ENCODE measurements around the gene BICRA.

DNA sequence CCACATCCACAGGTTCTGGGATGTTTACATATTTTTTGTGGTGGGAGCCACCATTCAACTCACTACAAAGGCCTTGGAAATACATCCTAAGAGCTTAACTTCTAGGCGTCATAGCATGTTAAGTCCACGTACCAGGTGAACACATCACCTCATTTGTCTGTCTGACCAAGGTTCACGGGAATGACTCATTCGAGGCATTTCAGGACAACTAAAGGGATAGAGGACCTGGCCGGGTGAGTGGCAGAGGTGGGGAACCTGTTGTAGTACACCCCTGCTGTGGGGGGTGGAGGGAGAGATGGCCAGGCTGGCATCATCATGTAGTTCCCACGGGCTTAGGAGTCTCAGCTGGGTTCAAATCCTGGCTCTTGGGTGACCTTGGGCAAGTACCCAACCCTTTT lies 51.5 kb downstream of the BICRA start:
- TF ChIP-seq, protein P1, sequence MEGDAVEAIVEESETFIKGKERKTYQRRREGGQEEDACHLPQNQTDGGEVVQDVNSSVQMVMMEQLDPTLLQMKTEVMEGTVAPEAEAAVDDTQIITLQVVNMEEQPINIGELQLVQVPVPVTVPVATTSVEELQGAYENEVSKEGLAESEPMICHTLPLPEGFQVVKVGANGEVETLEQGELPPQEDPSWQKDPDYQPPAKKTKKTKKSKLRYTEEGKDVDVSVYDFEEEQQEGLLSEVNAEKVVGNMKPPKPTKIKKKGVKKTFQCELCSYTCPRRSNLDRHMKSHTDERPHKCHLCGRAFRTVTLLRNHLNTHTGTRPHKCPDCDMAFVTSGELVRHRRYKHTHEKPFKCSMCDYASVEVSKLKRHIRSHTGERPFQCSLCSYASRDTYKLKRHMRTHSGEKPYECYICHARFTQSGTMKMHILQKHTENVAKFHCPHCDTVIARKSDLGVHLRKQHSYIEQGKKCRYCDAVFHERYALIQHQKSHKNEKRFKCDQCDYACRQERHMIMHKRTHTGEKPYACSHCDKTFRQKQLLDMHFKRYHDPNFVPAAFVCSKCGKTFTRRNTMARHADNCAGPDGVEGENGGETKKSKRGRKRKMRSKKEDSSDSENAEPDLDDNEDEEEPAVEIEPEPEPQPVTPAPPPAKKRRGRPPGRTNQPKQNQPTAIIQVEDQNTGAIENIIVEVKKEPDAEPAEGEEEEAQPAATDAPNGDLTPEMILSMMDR (IDR thresholded peaks at IDR 0.05) = no peak
- TF ChIP-seq POLR2A (IDR thresholded peaks at IDR 0.05) = no peak

Measured in testis (tissue), 2 donors.